Loucy (cell line): ENCODE results near the gene SDC3.

Source experiments
- H2AFZ ChIP-seq: fragments of 200-600 bp; sonication (generic); 2 replicates; pipeline ENCODE4 v1.6.0; 2016; ENCODE audit warnings: antibody characterized with exemption, mild to moderate bottlenecking, low read length, moderate library complexity
- H3F3A ChIP-seq: fragments of 200-600 bp; 2 replicates; pipeline ENCODE4 v1.6.0; 2016; ENCODE audit warnings: antibody characterized with exemption, low read depth, mild to moderate bottlenecking
- H3K27me3 ChIP-seq: fragments of 200-600 bp; sonication (generic); 2 replicates; pipeline ENCODE4 v1.6.1; 2014; ENCODE audit warnings: low read length, mild to moderate bottlenecking; ENCODE audit not compliant: insufficient read depth, poor library complexity, severe bottlenecking
- H3K36me3 ChIP-seq: fragments of 200-600 bp; sonication (generic); 2 replicates; pipeline ENCODE4 v1.6.1; 2016; ENCODE audit warnings: low read length; ENCODE audit not compliant: insufficient read depth
- H3K4me1 ChIP-seq: fragments of 200-600 bp; sonication (generic); 2 replicates; pipeline ENCODE4 v1.5.1; 2014; ENCODE audit warnings: low read length, mild to moderate bottlenecking; ENCODE audit not compliant: insufficient read depth, poor library complexity, severe bottlenecking
- H3K4me2 ChIP-seq: fragments of 200-600 bp; sonication (generic); 2 replicates; pipeline ENCODE4 v1.6.0; 2014; ENCODE audit warnings: antibody characterized with exemption, low read length, low read depth, mild to moderate bottlenecking; ENCODE audit not compliant: poor library complexity, severe bottlenecking
- H3K4me3 ChIP-seq: fragments of 200-600 bp; sonication (generic); 2 replicates; pipeline ENCODE4 v1.5.1; 2014; ENCODE audit warnings: low read length, mild to moderate bottlenecking, mixed read lengths; ENCODE audit not compliant: poor library complexity, severe bottlenecking
- H3K79me2 ChIP-seq: fragments of 200-600 bp; sonication (generic); 2 replicates; pipeline ENCODE4 v1.6.1; 2014; ENCODE audit warnings: low read length; ENCODE audit not compliant: insufficient read depth
- H3K9ac ChIP-seq: fragments of 200-600 bp; sonication (generic); 2 replicates; pipeline ENCODE4 v1.6.0; 2014; ENCODE audit warnings: mild to moderate bottlenecking, low read depth, low read length, moderate library complexity; ENCODE audit not compliant: poor library complexity, severe bottlenecking
- H3K9me2 ChIP-seq: fragments of 200-600 bp; sonication (generic); replicated peaks from 2 replicates; pipeline ENCODE4 v1.6.1; 2016; ENCODE audit warnings: low read depth, low read length, mixed read lengths
- H3K9me3 ChIP-seq: fragments of 200-600 bp; sonication (generic); 2 replicates; pipeline ENCODE4 v1.6.1; 2014; ENCODE audit warnings: mild to moderate bottlenecking, antibody characterized with exemption, low read length, low read depth; ENCODE audit not compliant: insufficient read depth
- H4K20me1 ChIP-seq: fragments of 200-600 bp; sonication (generic); 2 replicates; pipeline ENCODE4 v1.6.0; 2014; ENCODE audit warnings: antibody characterized with exemption, low read length, mild to moderate bottlenecking; ENCODE audit not compliant: insufficient read depth, poor library complexity, severe bottlenecking
- CTCF ChIP-seq: fragments of 200-600 bp; sonication (generic); conservative IDR thresholded peaks from 2 replicates; pipeline ENCODE4 v1.5.1; 2014; ENCODE audit warnings: mild to moderate bottlenecking, antibody characterized with exemption, low read length
- EZH2phosphoT487 ChIP-seq: fragments of 200-600 bp; IDR thresholded peaks from 2 replicates; pipeline ENCODE4 v1.6.1; 2018; ENCODE audit warnings: antibody characterized with exemption, mild to moderate bottlenecking, moderate library complexity, borderline replicate concordance

SDC3 gene

GRCh38 chr1:30908696-30909364 is at the start of gene SDC3:
SDC3 (minus strand) TSS chr1:30908758; CDS start chr1:30908586, 172 bp downstream.
- H3F3A ChIP-seq: no peaks in the 10 kb centered on the region
- H3K4me3 ChIP-seq: no peak within 1 kb of the TSS
- H3K4me1 ChIP-seq: peaks cover 11% of the 10 kb centered on the region
- no peak within 1 kb of the TSS for H2AFZ ChIP-seq
- peaks cover 21% of the 10 kb centered on the region for H3K27me3 ChIP-seq
- no peaks in the 10 kb centered on the region for H3K9me2 ChIP-seq
- H3K9me3 ChIP-seq: no peaks in the 10 kb centered on the region
- no peak for TF ChIP-seq CTCF
- TF ChIP-seq EZH2phosphoT487: no peak
- H3K4me2 ChIP-seq: no peak within 1 kb of the TSS
- H3K79me2 ChIP-seq: no peaks in the 10 kb centered on the region
- H3K9ac ChIP-seq: no peak within 1 kb of the TSS
- no peaks in the 10 kb centered on the region for H4K20me1 ChIP-seq
- H3K36me3 ChIP-seq: no peaks in the 10 kb centered on the region

GRCh38 chr1:30957560-30958222 is 49.1 kb upstream of the SDC3 start:
- Histone ChIP-seq H3K36me3 (peaks cover 93% of the 10 kb centered on the region), H3K4me2 (no peak overlapping the region), H3K4me1 (no peaks in the 10 kb centered on the region), H3F3A (no peaks in the 10 kb centered on the region), H3K9ac (no peak overlapping the region), H2AFZ (no peak overlapping the region), H3K4me3 (no peak overlapping the region), H3K27me3 (no peaks in the 10 kb centered on the region), H4K20me1 (peaks cover 60% of the 10 kb centered on the region), H3K9me2 (no peaks in the 10 kb centered on the region), H3K79me2 (peaks cover 41% of the 10 kb centered on the region), H3K9me3 (no peaks in the 10 kb centered on the region)
- TF ChIP-seq CTCF (no peak), EZH2phosphoT487 (no peak)

GRCh38 chr1:30955448-30956015 is 47.0 kb upstream of the SDC3 start:
- Histone ChIP-seq H3K9me3 (no peaks in the 10 kb centered on the region), H3K4me2 (no peak overlapping the region), H3K36me3 (peaks cover 95% of the 10 kb centered on the region)

More at GRCh38 chr1:30955448-30956015, 47.0 kb upstream of the SDC3 start:
- Histone ChIP-seq H3K9me2 (no peaks in the 10 kb centered on the region), H3K4me3 (no peak overlapping the region), H3K79me2 (peaks cover 40% of the 10 kb centered on the region), H2AFZ (no peak overlapping the region), H4K20me1 (peaks cover 56% of the 10 kb centered on the region), H3K9ac (no peak overlapping the region), H3K27me3 (no peaks in the 10 kb centered on the region), H3F3A (no peaks in the 10 kb centered on the region), H3K4me1 (no peaks in the 10 kb centered on the region)
- TF ChIP-seq EZH2phosphoT487: no peak
- no peak for TF ChIP-seq CTCF
